ENCODE measurements around the gene SEMA4G. TPM values are rescaled to one million over a fixed set of nuclear protein-coding genes. Genes with fewer than 3 reads are reported as not detected.

The SEMA4G gene
- total and polyA plus RNA-seq, 8 donors, result 2.7 to 44.2 (median 33.9) TPM

DNA sequence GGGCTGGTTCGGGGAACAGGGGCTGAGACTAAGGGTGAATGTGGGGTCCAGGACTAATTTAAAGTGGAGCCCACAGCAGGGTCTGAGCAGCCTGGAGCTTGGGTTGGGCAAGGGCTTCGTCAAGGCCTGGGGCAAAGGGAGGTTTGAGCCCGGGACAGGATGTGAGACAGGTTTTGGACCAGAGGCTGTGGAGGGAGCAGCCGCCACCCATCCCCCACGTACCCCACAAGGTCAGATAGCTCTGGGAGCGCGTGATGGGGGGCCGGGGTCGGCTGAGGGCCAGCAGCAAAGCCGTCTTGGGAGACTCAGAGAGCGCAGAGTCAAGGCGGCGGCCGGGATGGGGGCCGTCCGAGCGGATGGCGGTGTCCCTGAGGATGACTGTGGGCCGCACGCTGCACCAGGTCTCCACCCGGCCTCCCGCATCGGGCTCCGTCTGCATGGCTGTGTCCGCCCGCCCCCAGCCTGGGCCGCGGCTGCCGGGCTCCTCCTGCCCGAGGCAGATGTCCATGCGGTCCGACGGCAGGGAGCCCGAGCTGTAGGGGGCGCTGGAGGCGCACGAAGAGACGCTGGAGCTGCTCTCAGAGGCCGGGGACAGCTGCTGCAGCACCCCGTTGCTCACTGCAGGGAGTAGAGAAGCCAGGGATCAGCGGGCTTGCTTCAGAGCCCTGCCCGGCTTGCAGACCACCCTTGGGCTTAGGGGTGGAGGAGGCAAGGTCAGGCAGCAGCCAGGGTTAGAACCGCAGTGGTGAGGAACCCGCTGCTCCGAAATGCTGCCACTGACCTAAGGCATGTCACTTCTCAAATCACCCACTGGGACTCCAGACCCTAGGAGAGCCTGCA lies 49.5 kb downstream of the SEMA4G start:
- H3K27me3 ChIP-seq, result peaks cover 0 to 33% of the 10 kb centered on the region in 2 donors
- no peak overlapping the region for H3K4me3 ChIP-seq
- DNase-seq (peak in 3 of 4 donors; percentile 64 to 93 (median 82)), ATAC-seq (peak; percentile 88)
- intact Hi-C loops (cut with DNase I), result no loop called here
- H3K36me3 ChIP-seq, result no peaks in the 10 kb centered on the region
- no peak overlapping the region for H3K27ac ChIP-seq
- no peaks in the 10 kb centered on the region for H3K9me3 ChIP-seq
- H3K4me1 ChIP-seq, result peaks cover 0 to 19% of the 10 kb centered on the region in 2 donors
- TF ChIP-seq, protein P1, sequence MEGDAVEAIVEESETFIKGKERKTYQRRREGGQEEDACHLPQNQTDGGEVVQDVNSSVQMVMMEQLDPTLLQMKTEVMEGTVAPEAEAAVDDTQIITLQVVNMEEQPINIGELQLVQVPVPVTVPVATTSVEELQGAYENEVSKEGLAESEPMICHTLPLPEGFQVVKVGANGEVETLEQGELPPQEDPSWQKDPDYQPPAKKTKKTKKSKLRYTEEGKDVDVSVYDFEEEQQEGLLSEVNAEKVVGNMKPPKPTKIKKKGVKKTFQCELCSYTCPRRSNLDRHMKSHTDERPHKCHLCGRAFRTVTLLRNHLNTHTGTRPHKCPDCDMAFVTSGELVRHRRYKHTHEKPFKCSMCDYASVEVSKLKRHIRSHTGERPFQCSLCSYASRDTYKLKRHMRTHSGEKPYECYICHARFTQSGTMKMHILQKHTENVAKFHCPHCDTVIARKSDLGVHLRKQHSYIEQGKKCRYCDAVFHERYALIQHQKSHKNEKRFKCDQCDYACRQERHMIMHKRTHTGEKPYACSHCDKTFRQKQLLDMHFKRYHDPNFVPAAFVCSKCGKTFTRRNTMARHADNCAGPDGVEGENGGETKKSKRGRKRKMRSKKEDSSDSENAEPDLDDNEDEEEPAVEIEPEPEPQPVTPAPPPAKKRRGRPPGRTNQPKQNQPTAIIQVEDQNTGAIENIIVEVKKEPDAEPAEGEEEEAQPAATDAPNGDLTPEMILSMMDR (IDR thresholded peaks at IDR 0.05), result peak; percentile 45 to 74

Small RNAs within 50 kb of the gene (microRNA-seq; reads per million reads assigned to microRNA genes)
- 0 reads per million in 2 donors for gene MIR608

Other genes with a start within 250 kb of the SEMA4G start
- not detected for gene PAX2, start 223.9 kb upstream of the SEMA4G start, total RNA-seq
- gene PAX2, start 223.9 kb upstream of the SEMA4G start, polyA plus RNA-seq (ENCODE audit: insufficient read length in 6 of 6), result 1 to 10 TPM in 1 of 6 donors, under 1 TPM in 4, not detected in 1; 0.18 to 1.2 (median 0.47) TPM
- gene SLF2, start 56.5 kb upstream of the SEMA4G start, total RNA-seq, result 10 to 100 TPM; 26.4 to 35.6 TPM
- gene SLF2, start 56.5 kb upstream of the SEMA4G start, polyA plus RNA-seq (ENCODE audit: insufficient read length in 6 of 6), result 10 to 100 TPM; 54.9 to 70.7 (median 63.2) TPM
- 10 to 100 TPM; 55.0 to 67.9 TPM for gene MRPL43, start 18.0 kb downstream of the SEMA4G start, total RNA-seq
- 100 to 1,000 TPM in 1 of 6 donors, 10 to 100 TPM in 5; 75.7 to 103 (median 86.4) TPM for gene MRPL43, start 18.0 kb downstream of the SEMA4G start, polyA plus RNA-seq (ENCODE audit: insufficient read length in 6 of 6)
- 1 to 10 TPM; 3.4 to 6.6 TPM for gene TWNK, start 18.0 kb downstream of the SEMA4G start, total RNA-seq
- gene TWNK, start 18.0 kb downstream of the SEMA4G start, polyA plus RNA-seq (ENCODE audit: insufficient read length in 6 of 6), result 10 to 100 TPM in 5 of 6 donors, 1 to 10 TPM in 1; 9.2 to 12.5 (median 10.6) TPM
- 10 to 100 TPM; 47.6 to 48.6 TPM for gene LZTS2, start 30.3 kb downstream of the SEMA4G start, total RNA-seq
- gene LZTS2, start 30.3 kb downstream of the SEMA4G start, polyA plus RNA-seq (ENCODE audit: insufficient read length in 6 of 6), result 10 to 100 TPM; 45.2 to 65.7 (median 59.1) TPM
- gene PDZD7, start 61.6 kb downstream of the SEMA4G start, total RNA-seq, result under 1 TPM; 0.58 to 0.96 TPM
- under 1 TPM; 0.41 to 0.80 (median 0.71) TPM for gene PDZD7, start 61.6 kb downstream of the SEMA4G start, polyA plus RNA-seq (ENCODE audit: insufficient read length in 6 of 6)
- gene SFXN3, start 61.7 kb downstream of the SEMA4G start, total RNA-seq, result 10 to 100 TPM; 67.2 to 79.0 TPM
- gene SFXN3, start 61.7 kb downstream of the SEMA4G start, polyA plus RNA-seq (ENCODE audit: insufficient read length in 6 of 6), result 10 to 100 TPM; 20.8 to 29.6 (median 22.5) TPM
- 10 to 100 TPM in 1 of 2 donors, 1 to 10 TPM in 1; 7.1 to 12.0 TPM for gene KAZALD1, start 92.5 kb downstream of the SEMA4G start, total RNA-seq
- gene KAZALD1, start 92.5 kb downstream of the SEMA4G start, polyA plus RNA-seq (ENCODE audit: insufficient read length in 6 of 6), result 10 to 100 TPM in 5 of 6 donors, 1 to 10 TPM in 1; 9.3 to 17.0 (median 14.2) TPM
- gene TLX1, start 161.8 kb downstream of the SEMA4G start, total RNA-seq, result not detected
- gene TLX1, start 161.8 kb downstream of the SEMA4G start, polyA plus RNA-seq (ENCODE audit: insufficient read length in 6 of 6), result not detected